GM12801 (cell line): ENCODE measurements around the gene VKORC1.

Experiments
- CTCF ChIP-seq: IDR thresholded peaks from one replicate; pipeline ENCODE4 v1.5.1; 2011; ENCODE audit warnings: control low read depth; ENCODE audit not compliant: insufficient read length; ENCODE audit errors: extremely low read depth

The VKORC1 gene

GRCh38 chr16:31084584-31085302 is 9.9 kb downstream of the VKORC1 start:
- no peak for TF ChIP-seq CTCF

GRCh38 chr16:31083981-31084380 is 10.6 kb downstream of the VKORC1 start:
- no peak for TF ChIP-seq CTCF

GRCh38 chr16:31083556-31083955 is 11.0 kb downstream of the VKORC1 start:
- TF ChIP-seq CTCF, result no peak

GRCh38 chr16:31083081-31083480 is 11.5 kb downstream of the VKORC1 start:
- no peak for TF ChIP-seq CTCF

GRCh38 chr16:31082368-31083045 is 12.1 kb downstream of the VKORC1 start:
- no peak for TF ChIP-seq CTCF

- no peak for TF ChIP-seq CTCF
Observed at GRCh38 chr16:31081428-31082351, 12.9 kb downstream of the VKORC1 start.
